Stimulated activated naive CD8-positive, alpha-beta T cell treated with anti-CD3 and anti-CD28 coated beads, Interleukin-15, amount 100 ng/mL, for 72 hours (primary cell): ENCODE measurements around the gene IQCH.
"Not testable (repeated sequence)": the region's sequence is repeated elsewhere in the genome, so short reads cannot be mapped to it uniquely, and the experiment has no call there.

Experiments used
- ATAC-seq: fragments of 150-1000 bp; cut with Tn5 transposase; 2 replicates; pipeline ENCODE4 v1.10.0; 2021; ENCODE audit warnings: mild to moderate bottlenecking, moderate library complexity
- DNase-seq, 2 donors: peaks; one replicate each; pipeline ENCODE4 v3.0.0; 2021 to 2022
- H3K27ac Mint-ChIP-seq, 2 donors: one replicate each; pipeline ENCODE4 v1.8.0; 2022; ENCODE audit warnings: mild to moderate bottlenecking in 2 of 2, mixed read lengths in 2 of 2, moderate library complexity in 2 of 2
- H3K27me3 Mint-ChIP-seq: one replicate; pipeline ENCODE4 v1.8.0; 2022; ENCODE audit warnings: mixed read lengths
- H3K4me1 Mint-ChIP-seq: one replicate; pipeline ENCODE4 v1.8.0; 2022; ENCODE audit warnings: mild to moderate bottlenecking, mixed read lengths
- H3K4me3 Mint-ChIP-seq, 2 donors: one replicate each; pipeline ENCODE4 v1.8.0; 2022; ENCODE audit warnings: mild to moderate bottlenecking in 2 of 2, mixed read lengths in 2 of 2, moderate library complexity in 1 of 2
- H3K9me3 Mint-ChIP-seq, 2 donors: one replicate each; pipeline ENCODE4 v1.8.0; 2022; ENCODE audit warnings: mixed read lengths in 2 of 2

IQCH gene

DNA sequence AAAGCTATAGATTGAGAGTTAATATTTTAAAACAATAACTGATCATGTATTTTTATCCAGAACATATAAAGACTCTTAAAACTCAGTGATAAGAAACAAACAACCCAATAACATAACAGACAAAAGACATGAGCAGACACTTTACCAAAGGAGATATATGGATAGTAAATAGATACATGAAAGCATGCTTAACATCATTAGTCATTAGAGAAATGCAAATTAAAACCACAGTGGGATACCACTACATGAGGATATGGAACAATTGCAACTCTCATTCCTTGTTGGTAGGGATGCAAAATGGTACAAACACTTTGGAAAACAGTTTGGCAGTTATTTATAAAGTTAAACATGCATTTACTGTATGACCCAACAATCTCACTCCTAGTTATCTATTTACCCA, 95.0 kb downstream of the IQCH start:
- ATAC-seq (no peak), DNase-seq (no peak)
- Mint-ChIP-seq H3K9me3 (peaks cover 12 to 29% of the 10 kb centered on the region in 2 donors), H3K4me3 (no peak overlapping the region), H3K27me3 (no peaks in the 10 kb centered on the region), H3K27ac (no peak overlapping the region), H3K4me1 (no peaks in the 10 kb centered on the region)

DNA sequence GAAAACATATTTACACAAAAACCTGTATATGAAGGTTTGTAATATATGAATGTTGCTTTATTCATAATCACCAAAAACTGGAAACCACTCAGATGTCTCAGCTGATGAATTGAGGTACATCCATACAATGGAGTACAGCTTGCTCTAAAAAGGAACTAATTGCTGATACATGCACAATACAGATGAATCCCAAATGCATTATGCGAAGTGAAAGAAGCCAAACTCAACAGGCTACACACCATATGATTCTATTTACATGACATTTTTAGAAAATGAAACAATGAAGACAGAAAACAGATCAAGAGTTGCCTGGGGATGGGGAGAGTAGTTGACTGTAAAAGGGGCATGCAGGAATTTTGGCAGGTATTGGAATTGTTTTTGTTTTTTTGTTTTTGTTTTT, 95.5 kb downstream of the IQCH start:
- Mint-ChIP-seq H3K4me3 (no peak overlapping the region), H3K9me3 (peaks cover 12 to 25% of the 10 kb centered on the region in 2 donors), H3K27ac (no peak overlapping the region), H3K27me3 (no peaks in the 10 kb centered on the region), H3K4me1 (no peaks in the 10 kb centered on the region)
- DNase-seq (no peak), ATAC-seq (no peak)

DNA sequence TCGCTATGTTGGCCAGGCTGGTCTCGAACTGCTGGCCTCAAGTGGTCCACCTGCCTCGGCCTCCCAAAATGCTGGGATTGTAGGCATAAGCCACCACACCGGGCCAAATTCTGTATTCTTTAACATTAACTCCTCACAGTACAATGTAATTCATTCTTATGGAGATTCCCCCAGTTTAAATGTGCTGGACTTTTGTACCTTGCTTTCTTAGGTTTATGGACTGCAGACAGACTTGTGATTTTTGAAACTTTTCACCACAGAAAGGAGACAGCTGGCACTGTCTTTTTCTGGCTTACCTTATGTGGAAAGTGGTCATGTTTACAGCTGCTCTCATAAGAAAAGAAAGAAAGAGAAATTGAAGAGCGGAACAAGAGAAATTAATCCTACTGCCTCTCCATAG, 103.8 kb downstream of the IQCH start:
- Mint-ChIP-seq H3K27ac (no peak overlapping the region), H3K9me3 (no peaks in the 10 kb centered on the region), H3K27me3 (no peaks in the 10 kb centered on the region), H3K4me1 (no peaks in the 10 kb centered on the region), H3K4me3 (no peak overlapping the region)
- ATAC-seq (no peak), DNase-seq (no peak)

DNA sequence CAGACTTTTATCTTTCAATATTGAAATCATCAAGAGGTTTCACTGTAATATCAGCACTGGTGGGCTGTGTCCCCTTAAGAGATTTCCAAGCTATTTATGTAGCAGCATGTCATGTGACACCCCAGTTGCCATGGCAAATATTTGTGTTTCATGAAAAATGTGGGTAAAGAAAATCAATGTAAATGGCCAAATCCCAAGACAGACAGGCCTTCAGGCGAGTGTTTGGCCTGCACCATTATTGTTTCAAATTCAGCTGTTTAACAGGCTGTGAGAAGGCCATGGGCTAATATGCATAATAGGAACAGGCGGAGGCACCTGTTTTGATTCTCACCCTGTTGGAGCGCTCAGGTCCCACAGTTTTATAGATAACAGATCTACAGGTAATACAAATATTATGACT, 104.2 kb downstream of the IQCH start:
- Mint-ChIP-seq H3K9me3 (no peaks in the 10 kb centered on the region), H3K4me3 (no peak overlapping the region), H3K27me3 (no peaks in the 10 kb centered on the region), H3K4me1 (no peaks in the 10 kb centered on the region), H3K27ac (no peak overlapping the region)
- DNase-seq, result no peak
- ATAC-seq, result no peak

DNA sequence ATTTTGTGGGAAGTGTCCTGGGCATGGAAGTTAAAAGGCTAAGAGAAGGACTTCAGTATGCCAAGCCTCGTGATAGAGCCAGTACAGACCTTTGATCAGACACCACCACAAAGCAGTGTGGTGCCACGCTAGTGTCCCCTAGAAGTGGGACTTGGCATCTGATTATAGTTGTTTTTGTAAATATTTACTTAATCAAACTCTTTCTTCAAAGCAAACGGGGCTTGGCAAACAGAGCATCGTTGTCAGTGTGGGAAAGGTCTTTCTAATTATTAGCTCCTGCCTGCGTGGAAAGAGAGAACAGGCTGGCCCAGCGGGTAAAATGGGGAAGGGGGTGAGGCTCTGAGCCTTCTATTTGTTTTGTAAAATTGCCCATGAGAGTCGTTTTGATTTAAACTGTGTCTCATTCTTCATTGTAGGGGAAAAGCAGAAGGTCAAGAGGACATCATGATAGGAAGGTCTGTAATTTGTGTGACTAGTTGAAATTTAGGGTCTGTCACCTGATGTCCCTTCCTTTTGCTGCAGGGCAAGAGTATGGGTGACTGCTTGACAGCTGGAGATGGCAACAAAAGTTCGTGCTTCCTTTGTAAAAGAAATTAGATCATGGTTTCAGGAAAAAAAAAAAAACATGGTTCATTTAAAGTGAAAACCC, 105.0 kb downstream of the IQCH start:
- H3K9me3 Mint-ChIP-seq, result no peaks in the 10 kb centered on the region
- DNase-seq (no peak), ATAC-seq (no peak)
- H3K27ac Mint-ChIP-seq, result no peak overlapping the region
- H3K4me3 Mint-ChIP-seq, result no peak overlapping the region
- no peaks in the 10 kb centered on the region for H3K4me1 Mint-ChIP-seq
- H3K27me3 Mint-ChIP-seq, result no peaks in the 10 kb centered on the region

DNA sequence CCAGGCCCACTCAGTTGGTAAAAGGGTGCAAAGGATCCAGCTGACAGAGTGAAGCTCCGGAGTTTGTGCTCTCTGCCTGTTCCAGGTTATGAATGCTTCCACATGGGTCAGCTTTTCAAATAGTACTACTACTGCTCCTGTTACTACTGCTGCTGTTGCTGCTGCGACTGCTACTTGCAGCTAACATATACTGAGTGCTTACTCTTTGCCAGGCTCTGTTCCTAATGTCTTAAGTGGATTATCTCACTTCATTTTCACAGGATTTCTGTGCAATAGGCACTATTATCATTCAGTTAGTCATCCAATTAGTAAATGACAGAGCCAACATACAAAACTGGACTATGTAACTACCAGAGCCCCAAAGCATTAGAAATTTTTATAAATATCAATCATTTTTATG, 106.5 kb downstream of the IQCH start:
- H3K27me3 Mint-ChIP-seq, result peaks cover 4% of the 10 kb centered on the region
- no peak overlapping the region for H3K4me3 Mint-ChIP-seq
- no peaks in the 10 kb centered on the region for H3K9me3 Mint-ChIP-seq
- ATAC-seq (no peak), DNase-seq (no peak)
- H3K4me1 Mint-ChIP-seq, result no peaks in the 10 kb centered on the region
- H3K27ac Mint-ChIP-seq, result no peak overlapping the region

DNA sequence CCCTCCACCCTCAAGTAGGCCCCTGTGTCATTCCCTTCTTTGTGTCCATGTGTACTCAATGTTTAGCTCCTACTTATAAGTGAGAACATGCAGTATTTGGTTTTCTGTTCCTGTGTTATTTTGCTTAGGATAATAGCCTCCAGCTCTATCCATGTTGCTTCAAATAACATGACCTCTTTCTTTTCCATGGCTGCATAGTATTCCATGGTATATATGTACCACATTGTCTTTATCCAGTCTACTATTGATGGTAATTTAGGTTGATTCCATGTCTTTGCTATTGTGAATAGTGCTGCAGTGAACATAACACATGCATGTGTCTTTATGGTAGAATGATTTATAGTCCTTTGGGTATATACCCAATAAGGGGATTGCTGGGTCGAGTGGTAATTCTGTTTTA, 109.1 kb downstream of the IQCH start:
- ATAC-seq, H3K4me3 Mint-ChIP-seq, DNase-seq, H3K9me3 Mint-ChIP-seq, H3K4me1 Mint-ChIP-seq, H3K27ac Mint-ChIP-seq: not testable (repeated sequence)
- peaks cover 15% of the 10 kb centered on the region for H3K27me3 Mint-ChIP-seq

DNA sequence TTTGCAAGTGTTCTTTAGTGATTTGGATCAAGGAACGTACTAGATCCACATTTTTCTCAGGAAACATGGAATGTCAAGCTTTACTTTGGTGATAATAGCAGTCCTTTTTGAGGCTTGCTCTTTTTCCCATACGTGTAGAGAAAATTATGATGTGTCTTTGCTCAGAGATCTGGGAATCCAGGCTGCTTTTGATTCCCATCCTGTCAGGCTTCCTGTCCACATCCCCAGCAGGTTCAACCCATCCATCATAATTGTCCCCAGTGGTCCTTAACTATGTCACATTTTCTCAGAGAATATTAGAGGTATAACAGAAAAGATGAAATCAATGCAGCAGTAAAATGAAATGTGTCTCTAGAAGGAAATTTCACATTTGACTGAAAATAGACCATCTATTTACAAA, 111.4 kb downstream of the IQCH start:
- peaks cover 9% of the 10 kb centered on the region for H3K4me1 Mint-ChIP-seq
- no peak for DNase-seq
- no peak overlapping the region for H3K4me3 Mint-ChIP-seq
- ATAC-seq, result no peak
- H3K27me3 Mint-ChIP-seq, result peaks cover 35% of the 10 kb centered on the region
- peak overlapping the region in 1 of 2 donors; percentile 37 for H3K27ac Mint-ChIP-seq
- no peaks in the 10 kb centered on the region for H3K9me3 Mint-ChIP-seq

DNA sequence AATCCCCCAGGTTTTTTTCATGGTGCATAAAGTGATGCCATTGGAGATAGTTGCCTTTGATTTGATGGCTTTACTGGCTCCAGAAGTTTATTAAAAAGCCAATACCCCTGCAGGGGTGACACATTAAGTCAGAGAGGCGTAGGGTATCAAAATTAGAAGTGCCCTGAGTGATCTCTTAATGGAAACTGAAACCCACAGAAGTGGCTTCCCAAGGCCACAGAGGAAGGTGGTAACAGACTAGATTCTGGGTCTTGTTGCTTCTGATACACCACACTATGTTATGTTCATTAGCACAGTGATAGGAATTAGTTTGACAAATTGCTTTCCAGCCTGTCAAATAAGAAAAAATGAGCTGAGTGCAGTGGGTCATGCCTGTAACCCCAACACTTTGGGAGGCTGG, 112.3 kb downstream of the IQCH start:
- H3K9me3 Mint-ChIP-seq, result no peaks in the 10 kb centered on the region
- no peak overlapping the region for H3K4me3 Mint-ChIP-seq
- H3K4me1 Mint-ChIP-seq, result peaks cover 9% of the 10 kb centered on the region
- no peak overlapping the region for H3K27ac Mint-ChIP-seq
- H3K27me3 Mint-ChIP-seq, result peaks cover 35% of the 10 kb centered on the region
- DNase-seq (peak in 1 of 2 donors; percentile 20), ATAC-seq (peak; percentile 89)

DNA sequence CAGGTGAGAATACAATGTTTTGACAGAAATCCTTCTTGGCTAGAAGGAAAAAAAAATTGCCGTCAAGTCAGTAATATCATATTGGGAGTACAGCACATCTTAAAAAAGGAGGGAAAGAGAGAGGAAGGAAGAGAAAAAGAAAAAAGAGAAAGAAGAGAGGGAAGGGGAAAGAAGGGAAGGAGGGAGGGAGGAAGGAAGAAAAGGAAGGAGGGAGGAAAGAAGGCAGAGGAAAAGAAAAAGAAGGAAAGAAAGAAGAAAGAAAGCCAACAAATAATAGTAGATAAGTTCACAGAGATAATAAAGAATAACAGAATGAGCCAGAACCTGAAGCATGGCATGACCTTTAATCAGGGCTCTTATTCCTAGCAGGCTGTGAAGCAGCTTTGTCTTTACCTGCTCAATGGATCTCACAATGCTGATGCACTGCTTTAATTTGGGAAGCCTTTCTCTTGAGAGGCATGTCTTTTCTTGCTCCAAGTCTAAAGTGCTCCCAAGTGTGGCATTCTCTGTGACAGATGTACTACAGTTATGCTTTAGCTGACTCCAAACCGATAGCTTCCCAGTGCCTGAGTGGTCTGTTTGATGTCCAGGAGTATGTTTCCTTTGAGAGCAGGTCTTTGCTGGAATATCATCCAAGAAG, 114.9 kb downstream of the IQCH start:
- Mint-ChIP-seq H3K27ac (no peak overlapping the region), H3K9me3 (no peaks in the 10 kb centered on the region), H3K4me1 (peaks cover 9% of the 10 kb centered on the region), H3K27me3 (peaks cover 35% of the 10 kb centered on the region), H3K4me3 (no peak overlapping the region)
- ATAC-seq, result no peak
- DNase-seq, result no peak

DNA sequence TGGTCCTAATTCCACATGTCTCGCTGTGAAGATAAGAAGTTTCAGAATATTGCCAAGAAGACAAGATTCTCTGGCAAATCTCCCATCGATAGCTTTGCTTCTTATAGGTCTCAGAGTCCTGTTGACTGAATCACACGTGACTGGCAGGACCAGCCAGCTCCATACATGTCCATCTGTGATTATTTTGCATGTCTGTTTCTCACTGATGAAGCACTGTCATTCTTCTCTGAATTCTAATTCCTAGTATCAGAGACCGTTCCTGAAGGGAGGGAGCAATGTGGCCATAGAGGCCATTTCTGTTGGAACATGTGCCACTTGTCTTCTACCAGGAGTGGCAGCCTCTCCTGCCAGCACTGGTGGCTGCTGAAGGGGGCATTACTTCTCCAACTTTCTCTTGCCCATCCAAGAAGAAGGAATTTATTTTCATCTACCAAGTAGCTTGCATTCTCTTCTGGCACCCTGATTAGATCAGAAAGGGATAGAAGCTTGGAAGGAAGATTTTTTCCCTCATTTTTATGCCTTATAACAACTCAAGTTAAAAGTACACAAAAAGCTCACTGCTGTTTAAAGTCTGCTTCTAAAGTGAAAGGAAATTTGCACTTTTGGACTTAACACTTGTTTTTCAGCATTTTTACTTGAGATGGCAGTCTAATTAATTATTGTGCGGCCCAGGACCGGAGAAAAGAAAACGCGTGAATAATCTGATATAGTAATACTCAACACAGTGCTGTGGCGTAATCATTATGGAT, 115.8 kb downstream of the IQCH start:
- DNase-seq (no peak), ATAC-seq (no peak)
- Mint-ChIP-seq H3K27ac (no peak overlapping the region), H3K9me3 (no peaks in the 10 kb centered on the region), H3K4me3 (no peak overlapping the region), H3K4me1 (peaks cover 9% of the 10 kb centered on the region), H3K27me3 (peaks cover 35% of the 10 kb centered on the region)

DNA sequence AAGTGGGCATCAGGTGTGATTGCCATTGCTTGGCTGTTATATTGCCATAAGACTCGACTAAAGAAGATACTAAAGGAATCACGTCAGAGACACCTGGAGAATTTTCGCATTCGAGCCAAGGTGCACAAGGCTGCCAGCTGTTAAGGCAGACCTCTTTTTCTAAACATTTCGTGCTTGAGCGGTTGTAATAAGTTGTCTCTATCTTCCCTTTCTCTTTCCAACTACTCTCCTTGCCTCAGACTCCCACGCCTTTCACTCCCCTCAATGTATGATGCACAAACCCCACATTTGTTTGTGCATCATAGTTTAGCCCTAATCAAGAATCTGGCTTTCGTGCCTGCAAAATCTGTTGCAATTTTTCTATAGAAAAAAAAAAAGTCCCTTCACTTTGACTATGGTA, 118.0 kb downstream of the IQCH start:
- ATAC-seq, result no peak
- no peak overlapping the region for H3K4me3 Mint-ChIP-seq
- H3K9me3 Mint-ChIP-seq, result no peaks in the 10 kb centered on the region
- H3K27ac Mint-ChIP-seq, result no peak overlapping the region
- H3K4me1 Mint-ChIP-seq, result no peaks in the 10 kb centered on the region
- H3K27me3 Mint-ChIP-seq, result peaks cover 23% of the 10 kb centered on the region
- no peak for DNase-seq

DNA sequence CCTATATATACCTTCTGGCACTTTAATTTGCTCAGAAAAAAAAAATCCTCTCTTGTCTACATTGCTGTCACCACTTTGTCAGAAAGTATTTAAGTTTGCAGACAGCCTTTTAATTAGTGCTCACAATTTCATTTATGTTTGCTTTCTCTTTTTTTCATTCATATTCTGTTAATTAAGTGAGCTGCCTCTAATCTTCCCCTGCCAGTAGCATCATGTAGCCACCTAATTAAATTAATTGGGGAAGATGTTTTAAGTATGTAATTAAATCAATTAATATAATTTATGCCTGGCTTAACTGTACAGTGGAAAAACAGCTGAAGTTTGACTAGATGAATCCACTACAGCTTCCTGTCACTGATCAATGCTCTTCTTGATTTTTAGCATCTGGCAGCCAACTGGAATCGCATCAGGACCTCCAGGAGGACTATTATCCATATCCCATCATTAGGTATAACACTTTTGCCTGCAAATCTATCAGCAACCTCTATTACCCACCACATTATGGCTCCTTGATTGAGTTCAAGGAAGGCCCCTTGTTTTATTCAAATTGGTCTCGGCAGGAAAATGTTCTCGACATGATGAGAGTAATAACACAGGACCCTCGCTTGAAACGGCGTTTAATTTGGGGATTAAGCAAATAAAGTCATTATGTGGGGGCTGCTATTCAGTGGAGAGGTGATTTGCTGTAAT, 118.5 kb downstream of the IQCH start:
- Mint-ChIP-seq H3K9me3 (no peaks in the 10 kb centered on the region), H3K27me3 (peaks cover 26% of the 10 kb centered on the region), H3K4me1 (no peaks in the 10 kb centered on the region), H3K27ac (no peak overlapping the region), H3K4me3 (no peak overlapping the region)
- no peak for ATAC-seq
- no peak for DNase-seq

DNA sequence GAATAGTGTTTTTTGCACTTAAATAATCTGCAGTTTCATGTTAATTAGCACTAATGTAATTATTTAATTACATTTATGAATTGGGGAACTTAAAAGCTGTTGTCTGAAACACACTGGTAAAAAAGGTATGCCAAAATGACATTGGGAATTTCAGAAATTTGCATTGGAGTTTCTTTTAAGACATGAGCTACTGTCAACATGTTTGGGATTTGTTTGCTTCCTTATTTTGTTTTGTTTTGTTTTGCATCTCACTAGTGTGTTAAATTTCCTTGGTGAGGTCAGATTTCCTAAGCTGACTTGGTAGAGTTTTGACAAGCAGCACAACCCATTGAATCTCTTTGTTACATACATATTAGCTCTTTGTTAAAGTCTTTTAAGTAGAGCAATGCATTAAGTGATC, 119.4 kb downstream of the IQCH start:
- no peaks in the 10 kb centered on the region for H3K4me1 Mint-ChIP-seq
- H3K27me3 Mint-ChIP-seq, result peaks cover 25% of the 10 kb centered on the region
- H3K9me3 Mint-ChIP-seq, result no peaks in the 10 kb centered on the region
- no peak for ATAC-seq
- no peak overlapping the region for H3K27ac Mint-ChIP-seq
- no peak overlapping the region for H3K4me3 Mint-ChIP-seq
- no peak for DNase-seq

DNA sequence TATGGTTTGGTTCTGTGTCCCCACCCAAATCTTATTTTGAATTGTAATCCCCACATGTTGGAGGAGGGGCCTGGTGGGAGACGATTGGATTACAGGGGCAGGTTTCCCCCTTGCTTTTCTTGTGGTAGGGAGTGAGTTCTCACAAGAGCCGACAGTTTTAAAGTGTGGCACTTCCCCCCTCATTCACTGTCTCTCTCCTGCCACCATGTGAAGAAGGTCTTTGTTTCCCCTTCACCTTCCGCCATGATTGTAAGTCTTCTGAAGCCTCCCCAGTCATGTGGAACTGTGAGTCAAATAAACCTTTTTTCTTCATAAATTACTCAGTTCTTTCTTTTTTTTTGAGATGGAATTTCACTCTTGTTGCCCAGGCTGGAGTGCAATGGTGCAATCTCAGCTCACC, 124.9 kb downstream of the IQCH start:
- Mint-ChIP-seq H3K27me3 (peaks cover 7% of the 10 kb centered on the region), H3K4me1 (no peaks in the 10 kb centered on the region), H3K27ac (no peak overlapping the region), H3K9me3 (no peaks in the 10 kb centered on the region), H3K4me3 (no peak overlapping the region)
- ATAC-seq (no peak), DNase-seq (no peak)

DNA sequence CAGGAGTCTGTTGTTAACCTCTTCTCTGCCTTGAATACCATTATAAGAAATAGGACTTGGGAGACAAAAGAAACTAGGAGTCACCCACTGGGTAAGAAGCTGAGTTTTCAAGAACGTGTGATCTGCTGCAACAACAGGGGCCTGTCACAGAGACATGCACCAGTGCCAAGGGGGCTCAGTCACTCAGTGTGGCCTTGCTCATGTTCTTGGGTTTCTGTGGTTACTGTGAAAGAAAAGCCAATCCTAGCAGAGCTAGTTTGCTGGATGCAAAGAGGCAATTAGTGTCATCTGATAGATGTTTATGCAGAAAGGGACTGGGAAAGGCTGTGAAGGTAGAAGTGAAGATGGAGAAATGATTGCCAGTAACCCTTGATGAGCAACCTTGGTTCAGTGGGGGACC, 126.3 kb downstream of the IQCH start:
- Mint-ChIP-seq H3K27ac (no peak overlapping the region), H3K9me3 (no peaks in the 10 kb centered on the region), H3K4me3 (no peak overlapping the region), H3K4me1 (no peaks in the 10 kb centered on the region), H3K27me3 (peaks cover 7% of the 10 kb centered on the region)
- ATAC-seq (no peak), DNase-seq (no peak)
